ENCODE measurements around the gene DCUN1D2. TPM values are rescaled to one million over a fixed set of nuclear protein-coding genes. Genes with fewer than 3 reads are reported as not detected.

The DCUN1D2 gene
- 10 to 100 TPM; 17.7 to 32.4 (median 22.6) TPM for total RNA-seq
- long read RNA-seq, donor 1, partial matches to known transcripts = 0 of 6 reads
- long read RNA-seq, donor 1, other reads (novel, unspliced or antisense) = 4 of 6 reads
- long read RNA-seq, donor 2, partial matches to known transcripts = 1 of 2 reads
- long read RNA-seq, donor 2, other reads (novel, unspliced or antisense) = 0 of 2 reads

- peak; percentile 8 for TF ChIP-seq CTCF (IDR thresholded peaks at IDR 0.05)
- DNase-seq (peak; percentile 90 to 97 (median 95)), ATAC-seq (peak; percentile 89)
- H3K9me3 ChIP-seq = no peaks in the 10 kb centered on the region
- H3K4me3 ChIP-seq = peak within 1 kb of the TSS; percentile 74
- peaks cover 33% of the 10 kb centered on the region for H3K4me1 ChIP-seq (ENCODE audit: low read depth)
- no peaks in the 10 kb centered on the region for H3K36me3 ChIP-seq (ENCODE audit: low read depth)
- intact Hi-C loops (cut with DNase I, micrococcal nuclease) = no loop called here
These were observed at the start of gene DCUN1D2 for GRCh38 chr13:113490496-113491417. Gene DCUN1D2 (minus strand): TSS chr13:113490711. CDS start chr13:113490669, 42 bp downstream.

GRCh38 chr13:113539822-113540221, 49.3 kb upstream of the DCUN1D2 start:
- H3K4me3 ChIP-seq = no peak overlapping the region
- H3K9me3 ChIP-seq = no peaks in the 10 kb centered on the region
- no peak for DNase-seq
- H3K4me1 ChIP-seq (ENCODE audit: low read depth) = peaks cover 2% of the 10 kb centered on the region
- no peak for TF ChIP-seq CTCF (IDR thresholded peaks at IDR 0.05)
- no peak for ATAC-seq
- intact Hi-C loops (cut with DNase I, micrococcal nuclease) = no loop called here
- H3K36me3 ChIP-seq (ENCODE audit: low read depth) = no peaks in the 10 kb centered on the region

GRCh38 chr13:113539176-113539575, 48.7 kb upstream of the DCUN1D2 start:
- H3K9me3 ChIP-seq = no peaks in the 10 kb centered on the region
- no peak overlapping the region for H3K4me3 ChIP-seq
- peaks cover under 1% of the 10 kb centered on the region for H3K36me3 ChIP-seq (ENCODE audit: low read depth)
- no peak for DNase-seq
- ATAC-seq = no peak
- TF ChIP-seq CTCF (IDR thresholded peaks at IDR 0.05) = no peak
- intact Hi-C loops (cut with DNase I, micrococcal nuclease) = no loop called here
- peaks cover 3% of the 10 kb centered on the region for H3K4me1 ChIP-seq (ENCODE audit: low read depth)

- Histone ChIP-seq H3K4me1 (ENCODE audit: low read depth) (peaks cover 3% of the 10 kb centered on the region), H3K4me3 (no peak overlapping the region), H3K9me3 (no peaks in the 10 kb centered on the region), H3K36me3 (ENCODE audit: low read depth) (peaks cover 5% of the 10 kb centered on the region)
- intact Hi-C loops (cut with DNase I, micrococcal nuclease) = no loop called here
- ATAC-seq (no peak), DNase-seq (no peak)
- TF ChIP-seq CTCF (IDR thresholded peaks at IDR 0.05) = no peak
These were observed 48.2 kb upstream of the DCUN1D2 start for GRCh38 chr13:113538689-113539058.

- Histone ChIP-seq H3K4me1 (ENCODE audit: low read depth) (peaks cover 3% of the 10 kb centered on the region), H3K4me3 (no peak overlapping the region), H3K36me3 (ENCODE audit: low read depth) (peaks cover 5% of the 10 kb centered on the region), H3K9me3 (no peaks in the 10 kb centered on the region)
- DNase-seq (no peak), ATAC-seq (no peak)
- intact Hi-C loops (cut with DNase I, micrococcal nuclease) = no loop called here
- no peak for TF ChIP-seq CTCF (IDR thresholded peaks at IDR 0.05)
These were observed 47.6 kb upstream of the DCUN1D2 start for GRCh38 chr13:113537909-113538688.

Measured in mucosa of descending colon (tissue), 3 donors.